Hepatocyte (in vitro differentiated cells): ENCODE measurements around the gene KRTAP12-2.
"Not testable (repeated sequence)": the region's sequence is repeated elsewhere in the genome, so short reads cannot be mapped to it uniquely, and the experiment has no call there.

Experiments
- EZH2phosphoT487 ChIP-seq: fragments of 200-600 bp; sonication (generic); IDR thresholded peaks from one replicate; pipeline ENCODE4 v1.6.1; 2018; ENCODE audit warnings: antibody characterized with exemption, mild to moderate bottlenecking, low read depth, moderate library complexity; ENCODE audit not compliant: unreplicated experiment, severe bottlenecking
- TF ChIP-seq, protein P1 (sequence below): fragments of 200-600 bp; sonication (generic); IDR thresholded peaks from 2 replicates; pipeline ENCODE4 v1.5.1; 2016; ENCODE audit warnings: antibody characterized with exemption, mild to moderate bottlenecking; ENCODE audit not compliant: poor library complexity

DNA sequence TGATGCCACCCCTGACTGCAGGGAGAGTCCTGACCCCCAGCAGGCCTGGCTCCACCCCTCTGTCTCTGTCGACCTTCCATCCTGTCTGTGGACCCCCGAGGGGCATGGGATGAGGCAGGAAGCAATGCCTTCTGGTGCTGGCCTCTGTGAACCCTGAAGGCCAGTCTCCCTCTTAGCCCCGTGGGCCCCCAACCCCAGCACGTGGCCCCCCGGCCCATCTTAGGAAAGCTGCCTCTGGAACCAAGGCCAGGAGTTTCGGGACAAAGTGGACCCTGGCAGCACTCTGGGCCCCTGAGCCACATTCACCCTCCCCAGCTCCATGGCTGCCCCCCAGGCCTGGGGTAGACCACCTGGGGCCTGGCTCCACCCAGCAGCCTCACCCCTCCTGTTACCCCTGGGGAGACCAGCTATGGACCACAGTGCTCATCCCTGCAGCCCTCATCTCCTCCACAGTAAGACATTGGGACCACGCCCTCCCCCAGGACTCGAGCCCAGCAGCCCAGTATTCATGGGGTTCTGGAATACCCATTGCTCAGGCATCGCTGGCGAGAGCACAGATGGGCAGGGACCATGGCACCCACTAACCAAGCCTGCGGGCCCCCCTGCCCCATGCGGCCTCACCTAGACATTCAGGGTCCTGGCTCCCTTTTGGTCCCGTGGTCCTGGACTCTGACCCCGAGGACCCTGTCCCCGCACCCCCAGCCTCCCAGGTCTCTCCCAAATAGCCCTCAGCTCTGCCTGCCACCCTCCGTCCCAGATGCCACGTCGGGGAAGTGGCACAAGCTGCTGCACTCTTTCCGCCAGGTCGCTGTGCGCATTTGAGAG, 28.0 kb downstream of the KRTAP12-2 start:
- TF ChIP-seq, protein P1, sequence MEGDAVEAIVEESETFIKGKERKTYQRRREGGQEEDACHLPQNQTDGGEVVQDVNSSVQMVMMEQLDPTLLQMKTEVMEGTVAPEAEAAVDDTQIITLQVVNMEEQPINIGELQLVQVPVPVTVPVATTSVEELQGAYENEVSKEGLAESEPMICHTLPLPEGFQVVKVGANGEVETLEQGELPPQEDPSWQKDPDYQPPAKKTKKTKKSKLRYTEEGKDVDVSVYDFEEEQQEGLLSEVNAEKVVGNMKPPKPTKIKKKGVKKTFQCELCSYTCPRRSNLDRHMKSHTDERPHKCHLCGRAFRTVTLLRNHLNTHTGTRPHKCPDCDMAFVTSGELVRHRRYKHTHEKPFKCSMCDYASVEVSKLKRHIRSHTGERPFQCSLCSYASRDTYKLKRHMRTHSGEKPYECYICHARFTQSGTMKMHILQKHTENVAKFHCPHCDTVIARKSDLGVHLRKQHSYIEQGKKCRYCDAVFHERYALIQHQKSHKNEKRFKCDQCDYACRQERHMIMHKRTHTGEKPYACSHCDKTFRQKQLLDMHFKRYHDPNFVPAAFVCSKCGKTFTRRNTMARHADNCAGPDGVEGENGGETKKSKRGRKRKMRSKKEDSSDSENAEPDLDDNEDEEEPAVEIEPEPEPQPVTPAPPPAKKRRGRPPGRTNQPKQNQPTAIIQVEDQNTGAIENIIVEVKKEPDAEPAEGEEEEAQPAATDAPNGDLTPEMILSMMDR = not testable (repeated sequence)
- TF ChIP-seq EZH2phosphoT487 = not testable (repeated sequence)
